SK-N-SH (cell line): Measurements from ENCODE around the gene CD34. TPM values are rescaled to one million over a fixed set of nuclear protein-coding genes. Genes with fewer than 3 reads are reported as not detected.

ENCODE experiments used
- CTCF ChIA-PET: fragments of 300-600, 350-600 bp; formaldehyde crosslinking; extraction: SDS; loops from one replicate; lab custom pipeline; 2021; lab: Yijun Ruan, JAX
- POLR2A ChIA-PET: fragments of 350-600 bp; sonication (Branson Sonifier 250); formaldehyde crosslinking; extraction: SDS; loops from one replicate; lab custom pipeline; 2020; ENCODE audit warnings: antibody characterized with exemption, inconsistent platforms; lab: Yijun Ruan, JAX
- DNase-seq: peaks from one replicate; pipeline ENCODE4 v3.0.0; 2012
- H2AFZ ChIP-seq: fragments of 200-600 bp; sonication (generic); 2 replicates; pipeline ENCODE4 v1.8.1; 2016; ENCODE audit warnings: antibody characterized with exemption, mild to moderate bottlenecking, low read depth
- H3F3A ChIP-seq: fragments of 200-600 bp; sonication (generic); replicated peaks from 2 replicates; pipeline ENCODE3; 2016; ENCODE audit warnings: antibody characterized with exemption, mild to moderate bottlenecking; ENCODE audit not compliant: insufficient read depth
- H3K27ac ChIP-seq, 2 experiments: fragments of 200-500 bp in 1 of 2; fragments of 200-600 bp in 1 of 2; sonication (Bioruptor generic) in 1 of 2; sonication (generic), shearing (Covaris generic) in 1 of 2; 2 replicates each; pipeline versions ENCODE4 v1.5.1 to v1.6.1; 2014 to 2016; ENCODE audit warnings: low read depth in 2 of 2, inconsistent platforms in 1 of 2, low read length in 1 of 2, mild to moderate bottlenecking in 1 of 2, mixed read lengths in 1 of 2
- H3K27me3 ChIP-seq: fragments of 200-600 bp; sonication (generic), shearing (Covaris generic); 2 replicates; pipeline ENCODE4 v1.6.1; 2016; ENCODE audit warnings: mixed run types; ENCODE audit not compliant: insufficient read depth
- H3K36me3 ChIP-seq, 2 experiments: fragments of 200-500 bp in 1 of 2; fragments of 200-600 bp in 1 of 2; sonication (Bioruptor generic) in 1 of 2; sonication (generic) in 1 of 2; replicated peaks in 1 of 2; 2 replicates each; pipeline versions ENCODE3 to v1.5.1; 2014 to 2016; ENCODE audit warnings: low read length in 1 of 2, mild to moderate bottlenecking in 1 of 2; ENCODE audit not compliant: insufficient read depth in 2 of 2, control insufficient read depth in 1 of 2
- H3K4me1 ChIP-seq, 2 experiments: fragments of 200-500 bp in 1 of 2; fragments of 200-600 bp in 1 of 2; sonication (Bioruptor generic) in 1 of 2; sonication (generic), shearing (Covaris generic) in 1 of 2; 2 replicates each; pipeline versions ENCODE4 v1.5.1 to v1.6.1; 2014 to 2016; ENCODE audit warnings: low read depth in 1 of 2, low read length in 1 of 2, mixed run types in 1 of 2; ENCODE audit not compliant: insufficient read depth in 2 of 2, control insufficient read depth in 1 of 2
- H3K4me2 ChIP-seq: fragments of 200-600 bp; sonication (generic), shearing (Covaris generic); 2 replicates; pipeline ENCODE4 v1.6.1; 2017; ENCODE audit warnings: mixed run types
- H3K4me3 ChIP-seq, 2 experiments: fragments of 200-500 bp in 1 of 2; fragments of 200-600 bp in 1 of 2; sonication (Bioruptor generic) in 1 of 2; sonication (generic), shearing (Covaris generic) in 1 of 2; 2 replicates each; pipeline versions ENCODE4 v1.5.1 to v1.8.1; 2014 to 2016; ENCODE audit warnings: low read depth in 2 of 2, inconsistent platforms in 1 of 2, low read length in 1 of 2, mild to moderate bottlenecking in 1 of 2, mixed read lengths in 1 of 2, moderate library complexity in 1 of 2
- H3K79me2 ChIP-seq: fragments of 200-600 bp; sonication (generic); 2 replicates; pipeline ENCODE4 v1.8.1; 2017; ENCODE audit warnings: mild to moderate bottlenecking; ENCODE audit not compliant: insufficient read depth
- H3K9ac ChIP-seq: fragments of 200-600 bp; sonication (generic); 2 replicates; pipeline ENCODE4 v1.6.1; 2017; ENCODE audit warnings: mixed run types
- H3K9me2 ChIP-seq: fragments of 200-600 bp; sonication (generic); 2 replicates; pipeline ENCODE4 v1.6.1; 2017; ENCODE audit warnings: mixed run types
- H3K9me3 ChIP-seq: fragments of 200-600 bp; sonication (generic); 2 replicates; pipeline ENCODE4 v1.6.1; 2017; ENCODE audit warnings: mixed run types, mild to moderate bottlenecking, moderate library complexity
- H4K20me1 ChIP-seq: fragments of 200-600 bp; sonication (generic); 2 replicates; pipeline ENCODE4 v1.6.1; 2017; ENCODE audit warnings: mild to moderate bottlenecking, mixed run types; ENCODE audit not compliant: insufficient read depth
- EP300 ChIP-seq, 2 experiments: IDR thresholded peaks; 2 replicates each; pipeline versions ENCODE4 v1.4.0 to v1.6.1; 2012; ENCODE audit warnings: borderline replicate concordance in 1 of 2, low read depth in 1 of 2, low read length in 1 of 2
- GATA2 ChIP-seq: sonication (generic); formaldehyde crosslinking; IDR thresholded peaks from 2 replicates; pipeline ENCODE4 v1.5.0; 2020; ENCODE audit warnings: mild to moderate bottlenecking, missing genetic modification reagents
- IRF3 ChIP-seq: fragments of 150-350 bp; IDR thresholded peaks from 2 replicates; pipeline ENCODE4 v1.6.1; 2016; ENCODE audit warnings: mild to moderate bottlenecking, low read depth, low read length
- MAX ChIP-seq: IDR thresholded peaks from 2 replicates; pipeline ENCODE4 v1.4.0; 2012; ENCODE audit warnings: low read depth
- MEF2A ChIP-seq: IDR thresholded peaks from 2 replicates; pipeline ENCODE4 v1.4.0; 2012; ENCODE audit warnings: low read depth, borderline replicate concordance
- MXI1 ChIP-seq: IDR thresholded peaks from 2 replicates; pipeline ENCODE4 v1.6.1; 2012; ENCODE audit warnings: mild to moderate bottlenecking, low read depth, low read length, improper control_type of control experiment
- NFIC ChIP-seq: IDR thresholded peaks from 2 replicates; pipeline ENCODE4 v1.4.0; 2012; ENCODE audit warnings: borderline replicate concordance
- RAD21 ChIP-seq: IDR thresholded peaks from 2 replicates; pipeline ENCODE4 v1.6.1; 2012; ENCODE audit warnings: mild to moderate bottlenecking, low read length
- TAF1 ChIP-seq: IDR thresholded peaks from 2 replicates; pipeline ENCODE4 v1.6.1; 2012; ENCODE audit warnings: low read depth, mild to moderate bottlenecking, low read length, moderate library complexity, borderline replicate concordance
- TCF12 ChIP-seq: IDR thresholded peaks from 2 replicates; pipeline ENCODE4 v1.4.0; 2012
- TEAD4 ChIP-seq: IDR thresholded peaks from 2 replicates; pipeline ENCODE4 v1.4.0; 2012; ENCODE audit warnings: mild to moderate bottlenecking, borderline replicate concordance; ENCODE audit not compliant: insufficient read depth
- WGBS: methylation state at CpG from one replicate; pipeline ENCODE4 v1.1.6; 2017; ENCODE audit warnings: low lambda C conversion rate; 5-methylcytosine and 5-hydroxymethylcytosine counted together
- polyA plus RNA-seq, 3 experiments: library from polyadenylated mRNA; depleted of rRNA; stranded (reverse); fragments of >200 nt; gene quantifications; 2 replicates each; pipeline ENCODE4 v1.2.3, GENCODE V29; 2012

The CD34 gene
- polyA plus RNA-seq, 1 of the 3 experiments (the other 2 are of a cell fraction): 0.59 TPM

GRCh38 chr1:207853372-207853757 is 57.6 kb downstream of the CD34 start (continued):
- TF ChIP-seq IRF3: no peak

- Histone ChIP-seq H2AFZ (no peak overlapping the region), H3K36me3 (peaks cover 0 to 3% of the 10 kb centered on the region in 2 experiments), H3K9me2 (no peaks in the 10 kb centered on the region), H4K20me1 (no peaks in the 10 kb centered on the region), H3K9me3 (no peaks in the 10 kb centered on the region), H3K9ac (no peak overlapping the region), H3K27ac (no peak overlapping the region), H3K4me1 (no peaks in the 10 kb centered on the region), H3K4me3 (no peak overlapping the region), H3K79me2 (peaks cover 16% of the 10 kb centered on the region; the same call in 1 of the 2 replicates), H3F3A (no peaks in the 10 kb centered on the region), H3K27me3 (no peaks in the 10 kb centered on the region), H3K4me2 (no peak overlapping the region)
- DNase-seq: no peak
- CTCF ChIA-PET: interaction anchor here (0.8 to 2.7 kb wide), 2 partner anchors 16 to 33 kb away, joined by 3 to 12 read pairs; no protein-coding TSS in a partner anchor
- TF ChIP-seq MAX (no peak), MXI1 (no peak), TEAD4 (no peak), TCF12 (no peak), RAD21 (no peak), MEF2A (no peak), NFIC (no peak)
- POLR2A ChIA-PET: no interaction called here
- WGBS: 95% methylated on average over 9 of the region's 9 CpGs
These were observed 58.2 kb downstream of the CD34 start for GRCh38 chr1:207852576-207853371.

- Histone ChIP-seq H3K4me3 (no peak overlapping the region), H3F3A (no peaks in the 10 kb centered on the region), H2AFZ (no peak overlapping the region), H3K27ac (no peak overlapping the region), H3K79me2 (peaks cover 11% of the 10 kb centered on the region; the same call in 1 of the 2 replicates), H3K27me3 (no peaks in the 10 kb centered on the region), H3K9ac (no peak overlapping the region), H4K20me1 (no peaks in the 10 kb centered on the region), H3K4me1 (no peaks in the 10 kb centered on the region), H3K9me3 (no peaks in the 10 kb centered on the region), H3K36me3 (peaks cover 0 to 3% of the 10 kb centered on the region in 2 experiments), H3K9me2 (no peaks in the 10 kb centered on the region), H3K4me2 (no peak overlapping the region)
- CTCF ChIA-PET: interaction anchor here (2.7 kb wide), 1 partner anchor 17 kb away, joined by 12 read pairs; no protein-coding TSS in a partner anchor
- WGBS: 70% methylated on average over 2 of the region's 4 CpGs
- POLR2A ChIA-PET: no interaction called here
- TF ChIP-seq GATA2 (CRISPR knock-in tag) (no peak), TAF1 (no peak), EP300 (IDR thresholded peaks at IDR 0.05; ENCODE audit: borderline replicate concordance in 1 of 2, low read depth in 1 of 2, low read length in 1 of 2) (no peak)
- no peak for DNase-seq
These were observed 59.2 kb downstream of the CD34 start for GRCh38 chr1:207851696-207852095.
